GM10266 (cell line): ENCODE results near the gene CADM2.

Source experiments
- DNase-seq: peaks from one replicate; pipeline ENCODE4 v3.0.0; 2012; ENCODE audit errors: extremely low spot score
- CTCF ChIP-seq: IDR thresholded peaks from 2 replicates; pipeline ENCODE4 v1.5.1; 2012; ENCODE audit warnings: mild to moderate bottlenecking, low read depth; ENCODE audit not compliant: control insufficient read depth, insufficient read depth; ENCODE audit errors: missing control alignments

The CADM2 gene

DNA sequence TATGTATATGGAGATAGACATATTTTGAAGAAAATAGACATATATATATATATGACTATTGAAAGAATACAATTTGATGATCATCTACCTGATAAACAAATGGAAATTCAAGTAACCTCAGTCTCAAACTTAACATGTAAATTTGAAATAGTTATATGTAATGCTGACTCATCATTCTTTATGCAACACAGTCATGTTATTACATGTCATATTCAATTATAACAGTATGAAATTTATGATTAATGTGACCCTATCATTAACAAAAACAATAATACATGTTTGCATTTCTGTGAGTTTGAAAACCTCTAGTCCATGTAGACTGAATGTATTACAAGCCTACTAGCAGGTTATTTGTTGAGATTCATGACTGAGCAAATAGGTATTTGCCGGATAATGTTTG is 204.1 kb downstream of the CADM2 start:
- no peak for TF ChIP-seq CTCF
- no peak for DNase-seq

- no peak for DNase-seq
- no peak for TF ChIP-seq CTCF
Measured at GRCh38 chr3:85164436-85164835, 205.6 kb downstream of the CADM2 start.

- TF ChIP-seq CTCF = no peak
- no peak for DNase-seq
Measured at GRCh38 chr3:85167576-85167975, 208.8 kb downstream of the CADM2 start.

GRCh38 chr3:85170646-85171045 is 211.9 kb downstream of the CADM2 start:
- DNase-seq = no peak
- no peak for TF ChIP-seq CTCF

GRCh38 chr3:85171976-85172375 is 213.2 kb downstream of the CADM2 start:
- TF ChIP-seq CTCF = no peak
- no peak for DNase-seq

DNA sequence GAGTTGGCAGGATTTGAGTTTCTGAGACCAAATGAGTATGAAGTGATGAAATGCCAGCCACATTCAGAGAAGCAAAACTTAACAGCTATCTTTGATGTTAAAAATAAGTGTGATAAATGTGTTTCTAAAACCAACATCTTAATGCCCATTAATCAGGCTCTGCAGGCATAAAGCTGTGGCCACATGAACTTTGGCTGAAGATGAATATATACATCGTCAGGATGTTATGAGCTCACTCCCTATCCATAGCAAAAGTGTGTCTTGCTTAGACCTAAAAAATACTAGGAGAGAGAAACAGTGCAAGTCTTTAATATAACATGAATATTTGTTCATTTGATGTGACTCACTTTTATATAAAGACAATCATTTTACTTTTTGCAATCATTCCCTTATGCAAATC is 218.0 kb downstream of the CADM2 start:
- DNase-seq = no peak
- TF ChIP-seq CTCF = no peak

DNA sequence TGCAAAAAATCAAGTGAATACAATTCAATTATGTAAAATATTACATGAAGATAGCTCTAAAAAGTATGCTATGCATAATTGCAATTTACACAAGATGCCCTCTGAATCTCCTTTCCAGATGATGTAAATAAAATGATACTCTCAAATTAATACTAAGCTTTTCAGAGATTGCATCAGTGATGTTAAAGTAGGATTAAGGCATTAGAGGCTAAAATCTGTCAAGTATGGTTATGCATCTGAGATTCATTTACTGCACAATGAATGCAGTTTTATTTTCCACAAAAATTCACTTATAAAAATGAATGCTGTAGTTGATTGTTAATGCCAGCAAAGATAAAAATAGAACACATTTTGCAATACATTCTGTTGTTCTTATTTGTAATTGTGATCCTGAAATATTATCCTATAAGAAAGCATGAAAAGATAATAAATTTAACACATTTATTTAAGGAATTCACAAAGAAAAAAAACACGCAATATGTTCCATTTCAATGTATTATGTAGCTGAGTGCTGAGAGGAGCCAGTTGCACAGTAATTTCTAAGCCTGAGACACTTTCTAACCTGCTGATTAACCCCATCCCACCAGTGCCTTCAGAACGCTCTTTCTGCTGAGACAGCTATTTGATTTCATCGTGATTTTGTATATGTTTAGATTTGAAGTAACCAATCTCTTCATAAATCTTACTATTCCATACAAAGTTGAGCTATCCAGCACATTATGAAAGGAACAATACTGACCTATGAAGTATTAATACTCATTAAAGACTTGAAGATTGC is 224.4 kb downstream of the CADM2 start:
- DNase-seq = no peak
- TF ChIP-seq CTCF = no peak
